Stimulated activated CD4-positive, alpha-beta T cell treated with anti-CD3 and anti-CD28 coated beads, Interleukin-4, amount 100 ng/mL, for 24 hours (primary cell): Measurements from ENCODE around the gene KCNK7.
A peak's percentile ranks its signal among the peaks of the same experiment; 100 is the strongest.
"Not testable (repeated sequence)": the region's sequence is repeated elsewhere in the genome, so short reads cannot be mapped to it uniquely, and the experiment has no call there.

Experiments used
- DNase-seq: peaks from one replicate; pipeline ENCODE4 v3.0.0-alpha.2; 2020

The KCNK7 gene, protein sequence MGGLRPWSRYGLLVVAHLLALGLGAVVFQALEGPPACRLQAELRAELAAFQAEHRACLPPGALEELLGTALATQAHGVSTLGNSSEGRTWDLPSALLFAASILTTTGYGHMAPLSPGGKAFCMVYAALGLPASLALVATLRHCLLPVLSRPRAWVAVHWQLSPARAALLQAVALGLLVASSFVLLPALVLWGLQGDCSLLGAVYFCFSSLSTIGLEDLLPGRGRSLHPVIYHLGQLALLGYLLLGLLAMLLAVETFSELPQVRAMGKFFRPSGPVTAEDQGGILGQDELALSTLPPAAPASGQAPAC

DNA sequence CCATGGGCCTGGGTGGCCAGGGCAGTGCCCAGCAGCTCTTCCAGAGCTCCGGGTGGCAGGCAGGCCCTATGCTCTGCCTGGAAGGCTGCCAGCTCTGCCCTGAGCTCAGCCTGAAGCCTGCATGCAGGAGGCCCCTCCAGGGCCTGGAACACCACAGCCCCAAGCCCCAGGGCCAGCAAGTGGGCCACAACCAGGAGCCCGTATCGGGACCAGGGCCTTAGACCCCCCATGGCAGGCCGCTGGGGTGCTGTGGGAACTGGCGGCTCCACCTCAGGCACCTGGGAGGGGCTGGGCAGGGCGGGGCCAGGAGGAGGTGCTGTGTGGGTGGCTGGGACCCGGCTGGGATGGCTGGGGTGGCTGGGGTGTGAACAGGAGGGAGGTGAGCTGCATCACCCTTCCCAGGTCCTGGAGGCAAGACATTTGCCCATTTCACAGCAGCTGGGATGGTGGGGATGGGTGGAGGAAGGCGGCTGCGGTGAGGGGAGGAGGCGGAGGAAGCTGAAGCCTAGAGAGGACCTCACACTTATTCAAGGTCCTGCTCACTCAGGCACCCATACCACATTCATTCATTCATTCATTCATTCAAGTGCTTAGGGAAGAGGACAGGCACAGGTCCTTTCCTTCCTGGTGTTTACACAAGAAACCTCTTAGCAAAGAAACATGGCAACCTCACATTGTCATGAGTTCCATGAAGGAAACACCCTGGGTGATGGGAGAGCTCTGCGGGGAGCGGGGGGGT lies at the start of gene KCNK7:
TSS of gene KCNK7 (minus strand) at position 258 of the 739 bp plus-strand sequence. CDS start at position 230, 28 bp downstream.
- no peak for DNase-seq

GRCh38 chr11:65644837-65645236 lies 49.2 kb upstream of the KCNK7 start:
- no peak for DNase-seq

DNA sequence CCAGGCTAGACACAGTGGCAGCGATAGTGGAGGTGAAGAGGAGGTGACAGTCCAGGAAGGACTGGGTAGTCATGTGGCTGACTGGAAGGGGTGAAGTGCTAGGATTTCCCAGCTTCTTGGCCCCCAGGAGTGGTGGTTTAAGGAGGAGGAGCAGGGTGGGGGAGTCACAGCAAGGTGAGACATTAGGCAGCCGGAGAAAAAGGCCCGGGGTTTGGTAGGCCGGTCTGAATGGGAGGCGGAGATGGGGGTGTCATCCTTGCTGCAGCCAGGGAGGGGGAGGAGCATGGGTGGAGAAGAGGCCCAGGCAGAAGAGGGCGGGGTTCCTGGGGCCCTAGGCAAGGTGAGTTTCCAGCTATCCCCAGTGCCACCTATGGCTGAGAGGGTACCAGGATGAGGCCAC lies 48.4 kb upstream of the KCNK7 start:
- no peak for DNase-seq

GRCh38 chr11:65642014-65642671 lies 46.5 kb upstream of the KCNK7 start:
- no peak for DNase-seq

GRCh38 chr11:65641297-65642013 lies 45.9 kb upstream of the KCNK7 start:
- no peak for DNase-seq

GRCh38 chr11:65640483-65641296 lies 45.1 kb upstream of the KCNK7 start:
- peak; percentile 48 for DNase-seq

DNA sequence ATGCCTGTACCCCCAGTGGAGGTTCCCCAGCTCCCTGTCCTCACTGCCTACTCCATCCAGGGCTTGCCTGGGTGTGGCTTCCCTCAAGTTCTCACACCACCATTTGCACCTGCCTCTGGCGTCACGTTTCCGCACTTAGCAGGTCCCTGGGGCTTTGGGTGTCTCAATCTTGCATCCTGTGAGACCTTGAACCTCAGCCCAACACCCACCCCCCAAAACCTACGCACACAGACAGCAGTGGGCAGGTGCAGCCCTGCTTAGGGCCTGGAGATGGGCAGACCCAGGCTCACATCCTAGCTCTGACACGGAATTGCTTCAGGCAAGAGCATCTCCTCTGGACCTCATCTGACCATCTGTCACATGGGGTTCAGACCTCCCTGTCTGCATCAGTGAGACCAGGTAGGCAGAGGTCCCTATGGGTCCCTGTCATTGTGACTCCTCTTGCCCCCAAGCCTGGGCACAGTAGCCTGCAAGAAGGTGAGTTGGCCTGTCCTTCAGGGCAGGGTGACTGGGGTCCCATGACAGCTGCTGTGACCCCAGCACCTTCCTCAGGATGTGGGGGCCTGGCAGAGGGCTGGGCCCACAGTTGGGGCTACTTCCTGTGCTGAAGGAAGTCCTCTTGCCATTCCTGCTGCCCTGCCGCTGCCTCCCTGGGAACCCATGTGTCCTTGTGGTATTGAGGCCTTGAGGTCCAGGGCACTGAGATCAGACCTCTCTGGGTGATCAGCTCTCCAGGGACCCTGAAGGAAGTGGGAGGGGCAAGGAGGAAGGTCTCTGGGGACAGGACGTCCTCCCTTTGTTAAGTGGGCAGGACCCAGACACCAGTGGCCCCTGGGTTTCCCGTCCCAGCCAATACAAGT lies 44.3 kb upstream of the KCNK7 start:
- DNase-seq, result peak; percentile 38

- DNase-seq, result not testable (repeated sequence)
Observed at GRCh38 chr11:65639228-65639597, 43.6 kb upstream of the KCNK7 start.

GRCh38 chr11:65637794-65638419 lies 42.3 kb upstream of the KCNK7 start, which contains the start of gene SIPA1:
TSS of gene SIPA1 (plus strand) at chr11:65638101. CDS start at chr11:65640922, 2,821 bp downstream.
- peak; percentile 70 for DNase-seq

- no peak for DNase-seq
Observed at GRCh38 chr11:65637032-65637557, 41.5 kb upstream of the KCNK7 start.

DNA sequence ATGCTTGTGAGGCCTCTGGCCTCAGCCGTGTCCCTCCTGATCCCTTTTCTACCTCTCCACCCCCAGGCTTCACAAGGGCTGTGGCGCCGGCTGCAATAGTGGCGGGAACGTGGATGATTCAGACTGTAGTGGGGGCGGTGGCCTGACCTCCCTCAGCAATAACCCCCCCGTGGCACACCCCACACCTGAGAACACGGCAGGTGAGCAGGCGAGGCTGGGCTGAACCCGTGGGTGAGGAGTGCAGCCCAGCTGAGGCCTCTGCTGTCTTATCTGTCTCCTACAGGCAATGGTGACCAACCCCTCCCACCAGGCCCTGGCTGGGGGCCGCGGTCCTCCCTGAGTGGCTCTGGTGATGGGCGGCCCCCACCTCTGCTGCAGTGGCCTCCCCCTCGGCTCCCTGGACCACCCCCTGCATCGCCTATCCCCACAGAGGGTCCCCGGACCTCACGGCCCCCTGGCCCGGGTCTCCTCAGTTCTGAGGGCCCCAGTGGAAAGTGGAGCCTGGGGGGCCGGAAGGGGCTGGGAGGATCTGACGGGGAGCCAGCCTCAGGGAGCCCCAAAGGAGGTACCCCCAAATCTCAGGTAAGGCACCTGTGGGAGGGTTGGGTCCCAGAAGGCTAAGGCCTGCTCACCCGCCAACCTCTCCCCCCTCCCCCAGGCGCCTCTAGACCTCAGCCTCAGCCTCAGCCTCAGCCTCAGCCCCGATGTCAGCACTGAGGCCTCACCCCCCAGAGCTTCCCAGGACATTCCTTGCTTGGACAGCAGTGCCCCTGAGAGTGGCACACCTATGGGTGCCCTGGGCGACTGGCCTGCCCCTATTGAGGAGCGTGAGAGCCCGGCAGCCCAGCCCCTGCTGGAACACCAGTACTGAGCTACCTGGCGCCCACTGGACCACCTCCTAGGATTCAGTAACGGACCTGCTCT lies 40.8 kb upstream of the KCNK7 start:
- no peak for DNase-seq

DNA sequence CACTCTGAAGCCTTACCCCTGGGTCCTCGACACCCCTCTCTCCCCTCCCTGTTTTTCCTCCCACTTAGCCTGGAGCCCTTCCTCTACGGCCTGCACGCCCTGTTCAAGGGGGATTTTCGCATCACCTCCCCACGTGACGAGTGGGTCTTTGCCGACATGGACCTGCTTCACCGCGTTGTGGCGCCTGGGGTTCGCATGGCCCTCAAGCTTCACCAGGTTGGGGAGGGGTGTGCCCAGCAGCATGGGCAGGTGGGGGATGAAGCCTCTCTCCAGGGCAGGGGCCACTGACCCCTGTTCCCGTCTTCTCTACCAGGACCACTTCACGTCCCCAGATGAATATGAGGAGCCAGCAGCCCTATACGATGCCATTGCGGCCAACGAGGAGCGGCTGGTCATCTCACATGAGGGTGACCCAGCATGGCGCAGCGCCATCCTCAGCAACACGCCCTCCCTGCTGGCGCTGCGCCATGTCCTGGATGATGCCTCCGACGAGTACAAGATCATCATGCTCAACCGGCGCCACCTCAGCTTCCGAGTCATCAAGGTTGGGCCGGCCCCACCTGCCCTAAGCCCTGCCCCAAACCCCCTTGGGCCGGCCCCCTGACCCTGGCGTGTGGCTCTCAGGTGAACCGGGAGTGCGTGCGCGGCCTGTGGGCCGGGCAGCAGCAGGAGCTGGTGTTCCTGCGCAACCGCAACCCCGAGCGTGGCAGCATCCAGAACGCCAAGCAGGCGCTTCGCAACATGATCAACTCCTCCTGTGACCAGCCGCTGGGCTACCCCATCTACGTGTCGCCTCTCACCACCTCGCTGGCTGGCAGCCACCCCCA lies 39.5 kb upstream of the KCNK7 start:
- no peak for DNase-seq

- no peak for DNase-seq
Observed at GRCh38 chr11:65634440-65634839, 38.8 kb upstream of the KCNK7 start.

- no peak for DNase-seq
Observed at GRCh38 chr11:65634109-65634436, 38.5 kb upstream of the KCNK7 start.

DNA sequence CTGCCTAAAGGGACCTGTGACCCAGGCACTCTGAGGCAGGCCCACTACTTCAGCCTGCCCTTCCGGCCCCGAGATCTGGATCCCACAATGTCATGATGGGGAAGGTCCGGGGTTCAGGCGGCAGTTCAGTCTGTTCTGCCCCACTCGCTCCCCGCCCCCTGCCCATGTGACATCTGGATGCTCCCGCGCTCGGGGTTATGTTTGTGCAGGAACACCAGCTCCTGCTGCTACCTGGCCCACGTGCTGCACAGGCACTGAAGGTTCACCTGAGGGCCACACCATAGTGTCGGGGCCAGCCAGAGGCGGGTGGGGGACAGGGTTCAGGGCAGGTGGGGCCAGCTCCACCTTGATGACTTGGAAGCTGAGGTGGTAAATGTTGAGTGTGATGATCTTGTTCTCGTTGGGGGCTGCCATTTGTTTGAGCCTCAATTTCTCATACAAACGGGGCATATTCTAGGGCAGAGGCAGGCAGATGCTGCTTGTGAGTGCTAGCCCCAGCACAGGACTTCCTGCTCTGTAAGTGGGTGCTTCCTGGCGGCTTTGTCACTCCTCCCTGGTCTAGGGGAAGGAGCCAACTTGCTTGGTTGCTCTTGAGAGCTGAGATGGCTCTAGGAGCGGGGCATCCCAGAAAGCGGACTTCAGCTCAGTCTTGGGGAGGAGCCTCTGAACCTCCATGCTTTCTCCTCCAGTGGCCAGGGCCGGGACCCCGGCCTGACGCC lies 37.9 kb upstream of the KCNK7 start:
- DNase-seq, result no peak

- DNase-seq, result no peak
Observed at GRCh38 chr11:65630215-65630614, 34.6 kb upstream of the KCNK7 start.

DNA sequence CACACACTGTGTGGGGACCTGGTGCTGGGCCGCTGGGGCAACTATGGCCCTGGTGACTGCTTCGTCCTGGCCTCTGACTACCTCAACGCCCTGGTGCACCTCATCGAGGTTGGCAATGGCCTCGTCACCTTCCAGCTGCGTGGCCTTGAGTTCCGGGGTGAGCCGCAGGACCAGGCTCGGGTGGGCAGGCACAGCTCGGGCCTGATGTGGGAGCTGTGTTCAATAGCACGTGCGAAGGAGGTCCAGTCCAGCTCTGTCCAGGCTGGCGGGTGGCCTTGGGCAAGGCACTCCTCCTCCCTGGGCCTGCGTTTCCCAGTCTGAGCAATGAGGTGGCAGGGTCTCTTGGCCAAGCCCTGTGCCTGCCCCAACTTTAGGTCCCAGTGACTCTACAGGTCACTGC lies 34.0 kb upstream of the KCNK7 start:
- DNase-seq, result no peak

- no peak for DNase-seq
Observed at GRCh38 chr11:65627202-65627601, 31.6 kb upstream of the KCNK7 start.
